A549 treated with CpdA at 1 μM for 4 hours (cell line): ENCODE measurements around the gene CD63. TPM values are rescaled to one million over a fixed set of nuclear protein-coding genes. Genes with fewer than 3 reads are reported as not detected.

Experiments used
- total RNA-seq: library from RNA; stranded (reverse); fragments of 200-300 nt; extraction: Qiagen RNA extraction; gene quantifications from 5 replicates; pipeline ENCODE4 v1.2.3, GENCODE V29; 2022; ENCODE audit warnings: low read depth

The CD63 gene, protein sequence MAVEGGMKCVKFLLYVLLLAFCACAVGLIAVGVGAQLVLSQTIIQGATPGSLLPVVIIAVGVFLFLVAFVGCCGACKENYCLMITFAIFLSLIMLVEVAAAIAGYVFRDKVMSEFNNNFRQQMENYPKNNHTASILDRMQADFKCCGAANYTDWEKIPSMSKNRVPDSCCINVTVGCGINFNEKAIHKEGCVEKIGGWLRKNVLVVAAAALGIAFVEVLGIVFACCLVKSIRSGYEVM
- total RNA-seq, result 665 to 728 TPM (median 711 TPM) in 5 replicates

DNA sequence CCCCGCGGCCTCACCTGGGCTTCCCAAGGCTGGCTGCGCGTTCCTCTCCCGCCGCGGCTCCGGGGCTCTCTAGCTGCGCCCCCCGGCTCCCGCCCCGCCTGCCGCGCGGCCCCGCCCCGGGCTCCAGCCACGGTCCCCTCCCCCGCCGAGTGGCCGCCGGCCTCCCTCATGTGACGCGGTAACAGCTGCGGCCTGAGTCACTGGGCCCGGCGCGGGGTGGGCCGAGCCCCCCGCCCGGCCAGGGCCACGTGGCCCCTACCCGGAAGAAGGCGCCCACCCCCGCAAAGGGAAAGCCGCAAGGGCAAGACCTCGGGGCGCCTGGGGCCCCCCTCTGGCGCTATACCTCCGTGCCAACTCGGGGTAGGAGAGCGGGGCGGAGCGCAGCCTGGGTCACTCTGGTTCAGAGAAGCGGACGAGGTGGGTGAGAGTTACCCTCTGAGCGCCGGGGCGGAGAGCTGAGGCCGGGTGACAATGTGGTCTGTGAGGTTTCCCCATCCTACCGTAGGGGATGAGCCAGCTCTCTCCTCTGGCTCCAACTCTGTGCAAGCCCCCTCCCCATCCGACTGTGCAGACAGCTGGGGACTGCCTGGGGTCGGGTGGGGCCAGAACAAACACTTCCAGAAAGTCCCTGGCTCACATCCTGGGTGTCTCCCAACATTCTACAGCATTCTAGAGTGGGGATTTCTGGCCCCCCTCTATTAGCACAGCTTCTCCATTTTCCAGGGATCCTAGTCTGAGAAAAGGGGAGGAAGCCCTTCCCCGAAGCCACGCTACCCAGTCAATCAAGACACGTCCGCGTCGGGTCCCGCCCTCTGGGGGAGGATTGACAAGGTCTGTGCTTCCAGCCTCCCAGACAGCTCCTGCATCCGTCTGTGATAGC lies at the start of gene CD63:
Gene CD63, minus strand, starts transcription at position 71 of the 880 bp plus-strand sequence. CDS start 668 bp downstream, outside the sequence.

DNA sequence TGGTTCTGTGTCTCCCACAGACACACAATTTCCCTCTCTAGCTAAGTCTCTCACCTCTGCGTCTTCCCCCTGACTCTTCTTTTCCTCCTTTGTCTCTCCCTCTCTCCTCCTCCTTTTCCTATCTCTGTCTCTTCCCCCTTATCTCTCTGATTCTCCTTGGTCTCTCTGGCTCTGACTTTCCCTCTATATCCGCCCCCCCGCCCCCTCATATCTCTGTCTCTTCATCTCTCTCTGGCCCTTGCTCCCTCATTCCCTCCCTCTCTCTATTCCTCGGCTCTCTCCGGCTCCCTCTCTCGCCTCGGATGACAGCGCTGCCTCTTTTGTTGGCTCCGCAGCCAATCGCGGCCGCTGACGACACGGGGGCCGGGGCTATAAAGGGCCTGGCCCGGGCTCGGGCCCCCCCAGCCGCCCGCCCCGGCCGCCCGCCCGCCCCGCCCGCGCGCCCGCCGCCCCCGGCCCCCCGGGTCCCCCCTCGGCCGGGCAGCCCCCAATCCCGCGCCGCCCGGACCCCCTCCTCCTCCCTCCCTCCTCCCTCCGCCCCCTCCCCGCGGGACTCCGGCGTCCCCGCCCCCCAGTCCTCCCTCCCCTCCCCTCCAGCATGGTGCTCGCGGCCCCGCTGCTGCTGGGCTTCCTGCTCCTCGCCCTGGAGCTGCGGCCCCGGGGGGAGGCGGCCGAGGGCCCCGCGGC lies 14.1 kb upstream of the CD63 start, which contains the start of gene GDF11:
Gene GDF11, plus strand, starts transcription at position 404 of the 687 bp plus-strand sequence. Its CDS starts 195 bp downstream, at position 599.

DNA sequence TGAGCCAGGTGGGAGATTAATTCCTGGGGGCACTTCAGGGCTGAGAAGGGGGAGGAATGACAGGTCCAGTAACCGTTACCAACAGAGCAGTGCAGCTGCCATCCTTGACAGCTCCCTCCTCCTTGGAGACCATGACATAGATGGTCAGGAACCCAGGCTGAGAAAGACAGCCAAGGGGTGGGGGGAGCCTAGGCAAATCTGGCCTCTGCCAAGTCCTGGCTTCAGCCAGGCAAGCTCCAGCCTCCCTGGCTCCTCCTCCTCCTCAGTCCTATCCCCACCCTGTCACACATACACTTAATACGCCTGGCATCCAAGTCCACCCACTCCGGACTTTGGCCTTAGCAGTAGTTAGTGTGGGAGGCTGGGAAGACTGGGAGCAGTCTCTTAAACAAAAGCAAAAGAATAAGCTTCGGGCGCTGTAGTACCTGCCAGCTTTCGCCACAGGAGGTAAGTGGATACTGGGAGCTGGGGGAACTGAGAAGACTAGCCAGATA lies 8.7 kb downstream of the CD63 start, which contains the start of gene RDH5:
Gene RDH5, plus strand, starts transcription at position 323 of the 494 bp plus-strand sequence. CDS start 792 bp downstream, outside the sequence.

DNA sequence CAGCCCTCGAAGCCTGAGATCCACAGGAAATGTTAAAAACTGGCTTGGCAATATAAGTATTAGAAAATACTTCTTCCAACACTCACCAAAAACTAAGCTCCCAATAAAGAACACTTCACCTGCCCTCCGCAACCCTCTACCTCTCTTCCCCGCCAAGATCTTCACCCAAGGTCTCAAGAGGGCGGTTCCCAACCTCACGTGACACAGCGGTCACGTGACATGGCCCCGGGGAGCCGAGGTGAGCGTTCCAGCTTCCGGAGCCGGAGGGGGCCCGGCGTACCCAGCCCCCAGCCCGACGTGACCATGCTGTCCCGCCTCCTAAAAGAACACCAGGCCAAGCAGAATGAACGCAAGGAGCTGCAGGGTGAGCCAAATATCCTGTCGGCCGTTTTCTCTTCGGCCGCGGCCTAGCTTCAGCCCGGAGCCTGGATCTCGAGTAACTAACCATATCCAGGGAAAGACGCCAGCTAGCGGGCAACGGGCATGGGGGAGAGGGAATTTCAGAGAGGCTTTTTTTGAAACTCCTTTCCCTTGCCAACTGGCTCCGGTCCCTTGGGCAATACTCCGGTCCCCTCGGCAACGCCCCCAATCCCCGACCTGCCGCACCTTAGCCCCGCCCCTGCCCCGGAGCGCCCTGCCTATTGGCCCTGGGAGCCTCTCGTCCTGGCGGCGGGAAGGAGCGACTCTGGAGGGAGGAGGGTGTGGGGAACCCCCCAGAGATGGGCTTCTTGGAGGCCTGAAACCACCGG lies 12.8 kb downstream of the CD63 start, which contains the start of gene BLOC1S1:
Gene BLOC1S1, plus strand, starts transcription at position 214 of the 749 bp plus-strand sequence. Its CDS starts 6 bp downstream, at position 220.

DNA sequence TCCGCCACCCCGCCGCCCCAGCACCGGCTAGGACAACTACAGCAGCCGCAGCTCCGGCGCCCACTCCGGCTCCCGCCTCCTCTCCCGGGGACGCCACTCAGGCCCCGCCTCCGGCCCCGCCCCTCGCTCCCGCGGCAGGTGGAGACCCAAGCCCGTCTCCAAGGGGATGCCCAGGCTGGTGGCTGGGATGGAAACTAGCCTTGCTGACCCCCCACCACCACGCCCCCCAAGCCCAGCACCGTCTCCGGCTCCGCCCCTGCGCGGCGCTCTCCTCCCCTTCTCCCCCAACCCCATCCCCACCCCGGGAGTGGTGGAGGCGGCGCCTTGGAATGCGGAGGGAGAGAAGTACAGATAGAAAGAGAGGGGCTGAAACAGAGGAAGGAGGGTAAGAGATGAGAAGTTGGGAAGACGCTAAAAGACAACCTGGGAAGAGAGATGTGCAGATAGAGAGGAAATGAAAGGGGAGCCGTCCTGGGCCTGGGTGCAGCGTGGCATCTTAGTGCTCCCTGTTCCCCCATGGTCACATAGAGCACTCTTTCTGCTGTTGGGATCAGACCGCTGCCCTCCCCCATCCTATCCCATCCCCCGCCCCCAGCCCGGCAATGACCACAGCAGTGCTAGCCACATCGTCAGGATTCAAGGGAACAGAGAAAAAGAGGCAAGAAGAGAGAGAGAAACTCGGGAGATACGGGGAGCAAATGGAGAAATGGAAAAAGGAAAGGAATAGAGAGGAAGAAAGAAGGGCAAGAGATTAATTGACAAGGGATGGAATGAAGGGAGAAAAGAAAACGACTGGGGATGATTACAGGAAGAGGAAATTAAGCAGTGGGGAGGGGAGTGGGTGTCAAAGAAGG lies 20.7 kb downstream of the CD63 start, which contains the start of gene ITGA7:
Gene ITGA7, minus strand, starts transcription at position 64 of the 854 bp plus-strand sequence. CDS start 222 bp downstream, outside the sequence.

Other genes starting within 250 kb of the CD63 start
- not detected in 5 replicates for gene OR6C68, start 236.6 kb downstream of the CD63 start, total RNA-seq
- not detected in 5 replicates for gene OR6C4, start 179.4 kb downstream of the CD63 start, total RNA-seq
- gene OR2AP1, start 156.5 kb downstream of the CD63 start, total RNA-seq, result not detected in 5 replicates
- not detected in 5 replicates for gene OR10P1, start 92.1 kb downstream of the CD63 start, total RNA-seq
- 1.1 to 2.1 TPM (median 1.3 TPM) in 5 replicates for gene ITGA7, start 21.1 kb downstream of the CD63 start, total RNA-seq
- 111 to 153 TPM (median 146 TPM) in 5 replicates for gene BLOC1S1, start 13.0 kb downstream of the CD63 start, total RNA-seq
- 1.6 to 2.9 TPM (median 2.5 TPM) in 5 replicates for gene RDH5, start 8.6 kb downstream of the CD63 start, total RNA-seq
- 2.3 to 5.8 TPM (median 4.8 TPM) in 5 replicates for gene GDF11, start 14.1 kb upstream of the CD63 start, total RNA-seq
- 90.6 to 139 TPM (median 98.9 TPM) in 5 replicates for gene SARNP, start 88.7 kb upstream of the CD63 start, total RNA-seq
- 60.9 to 104 TPM (median 99.8 TPM) in 5 replicates for gene ORMDL2, start 89.0 kb upstream of the CD63 start, total RNA-seq
- gene DNAJC14, start 100.6 kb upstream of the CD63 start, total RNA-seq, result 18.4 to 24.4 TPM (median 22.7 TPM) in 5 replicates
- 0.06 to 0.22 TPM (median 0.15 TPM) in 4 of 5 replicates, not detected in the other for gene MMP19, start 113.9 kb upstream of the CD63 start, total RNA-seq
- gene PYM1, start 198.9 kb upstream of the CD63 start, total RNA-seq, result 34.5 to 41.3 TPM (median 37.6 TPM) in 5 replicates
- 16.2 to 24.4 TPM (median 16.9 TPM) in 5 replicates for gene DGKA, start 202.2 kb upstream of the CD63 start, total RNA-seq
- gene PMEL, start 237.0 kb upstream of the CD63 start, total RNA-seq, result 0.46 to 1.1 TPM (median 0.77 TPM) in 5 replicates
- gene CDK2, start 237.8 kb upstream of the CD63 start, total RNA-seq, result 48.9 to 59.9 TPM (median 56.5 TPM) in 5 replicates
- 30.6 to 39.1 TPM (median 37.3 TPM) in 5 replicates for gene RAB5B, start 245.1 kb upstream of the CD63 start, total RNA-seq